ENCODE data around the gene SOS2. TPM values are rescaled to one million over a fixed set of nuclear protein-coding genes. Genes with fewer than 3 reads are reported as not detected.

The SOS2 gene
- total RNA-seq, 5 donors from 2014 or later (not counting 1 experiment from before 2014, with no cell fraction given) = 37.1 to 44.6 (median 40.2) TPM

DNA sequence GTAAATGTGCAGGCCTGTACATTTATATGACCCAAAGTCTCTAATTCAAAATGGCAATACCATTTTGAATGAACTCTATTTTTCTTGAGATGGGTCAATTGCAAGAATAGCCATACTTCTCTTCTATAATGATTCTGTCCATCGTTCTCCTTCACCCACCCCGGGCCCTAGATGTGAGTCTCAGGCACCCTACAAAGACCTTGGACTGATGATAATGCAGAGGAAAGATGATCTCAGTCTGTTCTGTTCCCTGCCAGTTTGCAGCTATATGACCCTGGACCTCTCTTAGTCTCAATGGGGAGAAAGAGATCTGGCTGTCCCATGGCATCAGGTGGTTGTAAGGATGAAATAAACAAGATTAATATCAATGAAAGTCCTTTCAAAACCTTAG, 145.1 kb downstream of the SOS2 start:
- H3K27ac ChIP-seq (ENCODE audit: low read length) = peak overlapping the region; percentile 99
- ATAC-seq (replicated peaks in 1 of 4) = no peak
- H3K4me3 ChIP-seq (ENCODE audit: control insufficient read depth in 1 of 2, extremely low read depth in 1 of 2, low read length in 1 of 2) = no peak overlapping the region
- DNase-seq = no peak
- no peaks in the 10 kb centered on the region for H3K9me3 ChIP-seq
- H3K4me3 Mint-ChIP-seq = peak overlapping the region; percentile 39 to 70 (median 59)
- ChIA-PET CTCF (interaction anchor here in 1 of 2 donors (0.6 to 1.8 kb wide), 6 partner anchors 83 to 235 kb away, joined by 3 to 10 read pairs (median 4); no protein-coding TSS in a partner anchor), POLR2A (interaction anchor here in 1 of 2 donors (0.8 to 1.0 kb wide), 3 partner anchors 24 to 223 kb away, joined by 3 to 8 read pairs (median 3); no protein-coding TSS in a partner anchor)
- peaks cover 82 to 89% of the 10 kb centered on the region in 2 experiments for H3K4me1 ChIP-seq (ENCODE audit: control insufficient read depth in 1 of 2, extremely low read depth in 1 of 2, insufficient read depth in 2 of 2, low read length in 2 of 2)
- H3K36me3 ChIP-seq (ENCODE audit: control insufficient read depth in 2 of 2, extremely low read depth in 1 of 2, insufficient read depth in 1 of 2, low read length in 1 of 2) = no peaks in the 10 kb centered on the region
- peak overlapping the region; percentile 95 to 96 for H3K27ac Mint-ChIP-seq
- no peaks in the 10 kb centered on the region for H3K9me3 Mint-ChIP-seq
- peaks cover 91 to 92% (median 92%) of the 10 kb centered on the region in 3 donors for H3K4me1 Mint-ChIP-seq
- no peaks in the 10 kb centered on the region for H3K27me3 Mint-ChIP-seq
- WGBS (ENCODE audit: insufficient coverage) = no CpG with 5 or more reads among the region's 2 CpGs
- no peaks in the 10 kb centered on the region for H3K27me3 ChIP-seq (replicated peaks in 1 of 2; ENCODE audit: control insufficient read depth in 2 of 2, extremely low read depth in 1 of 2, insufficient read depth in 2 of 2, low read length in 1 of 2)
- no peaks in the 10 kb centered on the region for H3K36me3 Mint-ChIP-seq

GRCh38 chr14:50085570-50086320, 145.6 kb downstream of the SOS2 start:
- POLR2A ChIA-PET = interaction anchor here (0.5 to 1.0 kb wide), 6 partner anchors 23 to 227 kb away, joined by 3 to 6 read pairs (median 3); no protein-coding TSS in a partner anchor
- H3K27me3 ChIP-seq (replicated peaks in 1 of 2; ENCODE audit: control insufficient read depth in 2 of 2, extremely low read depth in 1 of 2, insufficient read depth in 2 of 2, low read length in 1 of 2) = no peaks in the 10 kb centered on the region
- no peaks in the 10 kb centered on the region for H3K36me3 ChIP-seq (ENCODE audit: control insufficient read depth in 2 of 2, extremely low read depth in 1 of 2, insufficient read depth in 1 of 2, low read length in 1 of 2)
- Mint-ChIP-seq H3K9me3 (no peaks in the 10 kb centered on the region), H3K4me1 (peaks cover 91 to 93% (median 92%) of the 10 kb centered on the region in 3 donors), H3K27ac (peak overlapping the region; percentile 95 to 96), H3K27me3 (no peaks in the 10 kb centered on the region), H3K36me3 (no peaks in the 10 kb centered on the region), H3K4me3 (peak overlapping the region; percentile 39 to 70 (median 59))
- CTCF ChIA-PET = interaction anchor here in 1 of 2 donors (0.6 to 1.8 kb wide), 7 partner anchors 19 to 234 kb away, joined by 3 to 10 read pairs (median 4); no protein-coding TSS in a partner anchor
- ATAC-seq (replicated peaks in 1 of 4) (no peak), DNase-seq (peak in 4 of 35 experiments; percentile 13 to 63 (median 26))
- WGBS (ENCODE audit: insufficient coverage) = 16% methylated on average over 4 of the region's 10 CpGs
- H3K27ac ChIP-seq (ENCODE audit: low read length) = peak overlapping the region; percentile 99
- H3K9me3 ChIP-seq = no peaks in the 10 kb centered on the region
- H3K4me3 ChIP-seq (ENCODE audit: control insufficient read depth in 1 of 2, extremely low read depth in 1 of 2, low read length in 1 of 2) = no peak overlapping the region
- peaks cover 83 to 90% of the 10 kb centered on the region in 2 experiments for H3K4me1 ChIP-seq (ENCODE audit: control insufficient read depth in 1 of 2, extremely low read depth in 1 of 2, insufficient read depth in 2 of 2, low read length in 2 of 2)

DNA sequence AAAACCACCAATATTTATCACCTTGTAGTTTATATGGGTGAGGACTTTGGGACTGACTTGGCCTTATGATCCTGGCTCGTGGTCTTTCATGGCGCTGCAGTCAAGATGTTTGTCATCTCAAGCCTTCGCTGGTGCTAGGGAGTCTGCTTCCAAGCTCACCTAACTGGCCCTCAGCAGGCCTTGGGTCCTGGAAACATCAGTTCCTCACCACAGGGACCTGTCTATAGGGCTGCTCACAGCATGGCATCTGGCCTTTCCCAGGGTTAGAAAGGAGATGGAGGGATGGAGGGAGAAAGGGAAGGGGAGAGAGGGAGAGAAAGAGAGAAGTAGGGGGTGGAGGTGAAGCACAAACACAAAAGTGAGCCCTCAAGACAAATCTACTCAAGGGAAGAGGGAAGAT, 146.7 kb downstream of the SOS2 start:
- Histone ChIP-seq H3K27ac (ENCODE audit: low read length) (peak overlapping the region; percentile 99), H3K4me3 (ENCODE audit: control insufficient read depth in 1 of 2, extremely low read depth in 1 of 2, low read length in 1 of 2) (no peak overlapping the region), H3K4me1 (ENCODE audit: control insufficient read depth in 1 of 2, extremely low read depth in 1 of 2, insufficient read depth in 2 of 2, low read length in 2 of 2) (peaks cover 84 to 88% of the 10 kb centered on the region in 2 experiments), H3K9me3 (no peaks in the 10 kb centered on the region), H3K27me3 (replicated peaks in 1 of 2; ENCODE audit: control insufficient read depth in 2 of 2, extremely low read depth in 1 of 2, insufficient read depth in 2 of 2, low read length in 1 of 2) (no peaks in the 10 kb centered on the region), H3K36me3 (ENCODE audit: control insufficient read depth in 2 of 2, extremely low read depth in 1 of 2, insufficient read depth in 1 of 2, low read length in 1 of 2) (no peaks in the 10 kb centered on the region)
- DNase-seq = no peak
- Mint-ChIP-seq H3K9me3 (no peaks in the 10 kb centered on the region), H3K4me3 (peak overlapping the region in 2 of 3 donors; percentile 21 to 70), H3K4me1 (peaks cover 83 to 88% (median 87%) of the 10 kb centered on the region in 3 donors), H3K36me3 (no peaks in the 10 kb centered on the region), H3K27ac (peak overlapping the region; percentile 95 to 96), H3K27me3 (no peaks in the 10 kb centered on the region)
- CTCF ChIA-PET = interaction anchor here in 1 of 2 donors (1.5 to 1.8 kb wide), 2 partner anchors 219 to 233 kb away, joined by 3 to 10 read pairs; no protein-coding TSS in a partner anchor
- POLR2A ChIA-PET = no interaction called here
- WGBS (ENCODE audit: insufficient coverage) = 87% methylated on average over 3 of the region's 3 CpGs
- no peak for ATAC-seq (replicated peaks in 1 of 4)

- no peaks in the 10 kb centered on the region for H3K9me3 ChIP-seq
- WGBS (ENCODE audit: insufficient coverage) = 23% methylated on average over 2 of the region's 17 CpGs
- CTCF ChIA-PET = interaction anchor here (0.5 to 3.6 kb wide), 5 partner anchors 21 to 222 kb away, joined by 3 to 45 read pairs (median 6); no protein-coding TSS in a partner anchor
- peak; percentile 1 to 60 (median 52) for ATAC-seq (replicated peaks in 1 of 4)
- H3K27ac ChIP-seq (ENCODE audit: low read length) = peak overlapping the region; percentile 99
- POLR2A ChIA-PET = interaction anchor here (0.6 to 2.6 kb wide), 5 partner anchors 13 to 191 kb away, joined by 3 to 43 read pairs (median 4); no protein-coding TSS in a partner anchor
- H3K4me1 Mint-ChIP-seq = peaks cover 76 to 87% (median 83%) of the 10 kb centered on the region in 3 donors
- peak overlapping the region; percentile 51 to 70 (median 64) for H3K4me3 Mint-ChIP-seq
- H3K9me3 Mint-ChIP-seq = no peaks in the 10 kb centered on the region
- peak overlapping the region; percentile 95 to 96 for H3K27ac Mint-ChIP-seq
- H3K36me3 ChIP-seq (ENCODE audit: control insufficient read depth in 2 of 2, extremely low read depth in 1 of 2, insufficient read depth in 1 of 2, low read length in 1 of 2) = no peaks in the 10 kb centered on the region
- H3K27me3 Mint-ChIP-seq = no peaks in the 10 kb centered on the region
- no peaks in the 10 kb centered on the region for H3K27me3 ChIP-seq (replicated peaks in 1 of 2; ENCODE audit: control insufficient read depth in 2 of 2, extremely low read depth in 1 of 2, insufficient read depth in 2 of 2, low read length in 1 of 2)
- H3K36me3 Mint-ChIP-seq = no peaks in the 10 kb centered on the region
- peak overlapping the region; percentile 2 to 17 for H3K4me3 ChIP-seq (ENCODE audit: control insufficient read depth in 1 of 2, extremely low read depth in 1 of 2, low read length in 1 of 2)
- H3K4me1 ChIP-seq (ENCODE audit: control insufficient read depth in 1 of 2, extremely low read depth in 1 of 2, insufficient read depth in 2 of 2, low read length in 2 of 2) = peaks cover 76 to 80% of the 10 kb centered on the region in 2 experiments
- DNase-seq = peak in 20 of 35 experiments; percentile 12 to 65 (median 29)
These were observed 147.7 kb downstream of the SOS2 start for GRCh38 chr14:50083467-50084337.

DNA sequence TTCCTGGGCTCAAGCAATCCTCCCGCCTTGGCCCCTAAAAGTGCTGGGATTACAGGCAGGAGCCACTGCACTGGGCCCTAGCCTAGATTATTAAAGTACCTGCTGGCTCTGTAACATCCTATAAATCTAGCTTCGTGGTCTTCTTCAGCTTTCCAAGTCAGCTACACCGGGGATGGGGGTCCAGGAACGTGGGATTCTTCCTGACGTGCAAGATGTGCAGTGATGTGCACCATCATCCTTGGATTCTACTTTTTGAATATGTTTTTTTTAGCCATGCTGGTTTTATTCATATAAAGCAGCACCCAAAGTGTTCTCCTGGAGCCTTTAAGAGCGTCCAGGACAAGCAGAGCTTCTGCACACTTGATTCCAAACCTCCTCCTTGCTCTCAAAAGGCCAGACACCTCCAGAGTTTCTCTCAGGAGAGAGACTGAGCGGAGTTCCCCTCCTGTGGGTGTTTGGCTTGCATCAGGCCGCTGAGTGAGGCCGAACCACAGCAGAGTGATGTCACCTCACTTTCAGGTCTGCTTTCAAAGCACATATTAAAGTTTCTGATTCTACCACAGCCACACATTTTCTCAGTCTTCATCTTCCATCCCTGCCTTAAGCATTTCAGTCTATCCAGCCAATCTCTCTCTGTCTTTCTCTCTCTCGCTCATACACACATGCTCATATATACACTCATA, 148.5 kb downstream of the SOS2 start:
- peak overlapping the region; percentile 95 to 96 for H3K27ac Mint-ChIP-seq
- 16% methylated on average over 5 of the region's 10 CpGs for WGBS (ENCODE audit: insufficient coverage)

More for the DNA sequence above, 148.5 kb downstream of the SOS2 start:
- peak; percentile 84 to 86 (median 85) for ATAC-seq (replicated peaks in 1 of 4)
- no peaks in the 10 kb centered on the region for H3K27me3 ChIP-seq (replicated peaks in 1 of 2; ENCODE audit: control insufficient read depth in 2 of 2, extremely low read depth in 1 of 2, insufficient read depth in 2 of 2, low read length in 1 of 2)
- H3K4me1 ChIP-seq (ENCODE audit: control insufficient read depth in 1 of 2, extremely low read depth in 1 of 2, insufficient read depth in 2 of 2, low read length in 2 of 2) = peaks cover 68 to 72% of the 10 kb centered on the region in 2 experiments
- Mint-ChIP-seq H3K9me3 (no peaks in the 10 kb centered on the region), H3K27me3 (no peaks in the 10 kb centered on the region), H3K4me1 (peaks cover 69 to 83% (median 76%) of the 10 kb centered on the region in 3 donors), H3K4me3 (peak overlapping the region; percentile 51 to 70 (median 64)), H3K36me3 (no peaks in the 10 kb centered on the region)
- peak overlapping the region; percentile 36 for H3K4me3 ChIP-seq (ENCODE audit: control insufficient read depth in 1 of 2, extremely low read depth in 1 of 2, low read length in 1 of 2)
- H3K36me3 ChIP-seq (ENCODE audit: control insufficient read depth in 2 of 2, extremely low read depth in 1 of 2, insufficient read depth in 1 of 2, low read length in 1 of 2) = no peaks in the 10 kb centered on the region
- CTCF ChIA-PET = interaction anchor here (0.9 to 3.6 kb wide), 11 partner anchors 19 to 221 kb away, joined by 3 to 45 read pairs (median 6); partner anchors contain the start of gene VCPKMT (in 1 of the 2)
- no peaks in the 10 kb centered on the region for H3K9me3 ChIP-seq
- DNase-seq = peak in 34 of 35 experiments; percentile 65 to 95 (median 85)
- H3K27ac ChIP-seq (ENCODE audit: low read length) = peak overlapping the region; percentile 99
- POLR2A ChIA-PET = interaction anchor here (0.6 to 2.6 kb wide), 17 partner anchors 13 to 621 kb away, joined by 3 to 43 read pairs (median 4); partner anchors contain the start of genes ARF6 (in 1 of the 2) and CDKL1 (in 1 of the 2)

Measured in T-cell (primary cell).